A204.1 (cell line): Measurements from ENCODE around the gene KRTAP25-1.

ENCODE experiments used
- FAIRE-seq: peaks from 2 replicates; lab custom pipeline; 2012; peaks lifted over from hg19 to GRCh38; lab: Jason Lieb, UNC

Gene KRTAP25-1

DNA sequence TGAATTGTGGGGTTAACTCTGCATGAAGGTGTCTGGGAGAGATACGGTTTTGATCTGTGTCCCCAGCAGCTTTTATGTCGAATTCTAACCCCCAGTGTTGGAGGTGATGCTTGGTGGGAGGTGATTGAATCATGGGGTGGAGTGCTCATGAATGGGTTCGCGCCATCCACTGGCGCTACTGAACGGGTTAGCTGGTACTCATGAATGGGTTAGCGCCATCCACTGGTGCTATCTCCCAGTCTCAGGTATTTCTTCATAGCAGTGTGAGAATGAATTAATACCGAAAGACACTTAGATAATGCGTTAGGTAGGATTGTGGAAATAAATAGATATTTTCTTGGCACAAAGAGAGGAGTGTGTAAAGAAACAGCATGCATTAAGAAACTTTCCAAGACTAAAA lies 40.5 kb downstream of the KRTAP25-1 start:
- no peak for FAIRE-seq

- FAIRE-seq: no peak
Observed at GRCh38 chr21:30245061-30245460, 44.3 kb downstream of the KRTAP25-1 start.

DNA sequence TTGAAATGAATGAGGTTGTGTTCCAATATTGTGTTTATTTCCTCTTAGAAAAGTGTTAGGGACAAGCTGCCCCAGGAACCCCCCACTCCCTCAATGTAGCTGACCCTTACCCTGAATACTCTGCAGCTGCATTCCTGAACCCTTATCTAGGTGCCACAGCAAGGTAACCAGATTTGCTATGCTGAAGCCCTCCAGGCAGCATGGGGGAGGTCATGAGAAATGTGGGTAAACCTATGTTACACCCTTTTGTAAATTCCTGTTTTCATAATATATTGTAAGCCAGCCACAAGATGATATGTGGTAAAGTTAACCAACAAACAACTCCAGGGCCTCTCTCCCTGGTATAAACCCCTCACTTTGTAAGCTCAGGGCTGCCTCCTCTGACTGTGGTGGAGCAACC lies 45.6 kb downstream of the KRTAP25-1 start:
- no peak for FAIRE-seq

DNA sequence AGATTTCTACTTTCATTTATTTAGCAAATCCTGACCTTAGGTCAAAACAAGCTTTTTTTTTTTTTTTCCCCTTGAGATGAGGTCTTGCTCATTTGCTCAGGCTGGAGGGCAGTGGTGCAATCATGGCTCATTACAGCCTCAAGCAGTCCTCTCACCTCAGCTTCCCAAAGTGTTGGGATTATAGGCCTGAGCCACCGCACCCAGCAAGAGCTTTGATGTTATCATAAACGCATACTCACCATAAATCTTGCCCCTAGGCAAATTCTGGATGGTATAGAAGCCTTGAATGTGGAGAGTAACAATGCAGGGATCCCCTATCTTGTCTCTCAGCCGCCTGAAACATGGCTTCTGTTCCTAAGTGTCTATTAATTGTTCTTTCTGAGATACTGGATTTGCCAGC lies 48.7 kb downstream of the KRTAP25-1 start:
- FAIRE-seq: no peak
